OCI-LY7 (cell line): Measurements from ENCODE around the gene RAB3C. TPM values are rescaled to one million over a fixed set of nuclear protein-coding genes. Genes with fewer than 3 reads are reported as not detected.

Experiments used
- BruUV-seq: library from RNA; stranded (reverse); fragments of 400-500 nt; replicated peaks from 2 replicates; lab custom pipeline; 2021; lab: Mats Ljungman, UMichigan
- CTCF ChIA-PET: fragments of 300-600 bp; sonication (Branson Sonifier 250); formaldehyde crosslinking; loops from one replicate; lab custom pipeline; 2022; ENCODE audit warnings: antibody characterized with exemption; ENCODE audit not compliant: unreplicated experiment; lab: Charles Lee
- POLR2A ChIA-PET: fragments of 300-600 bp; sonication (Branson Sonifier 250); formaldehyde crosslinking; loops from one replicate; lab custom pipeline; 2022; ENCODE audit warnings: antibody characterized with exemption; lab: Charles Lee
- DNase-seq: peaks from one replicate; pipeline ENCODE4 v3.0.0-alpha.2; 2015; ENCODE audit warnings: low spot score
- H2AFZ ChIP-seq: fragments of 200-600 bp; sonication (generic), shearing (Covaris generic); 2 replicates; pipeline ENCODE4 v1.6.1; 2014; ENCODE audit warnings: mild to moderate bottlenecking, antibody characterized with exemption, low read length, moderate library complexity
- H3K27ac ChIP-seq: fragments of 200-600 bp; sonication (generic); 2 replicates; pipeline ENCODE4 v1.5.1; 2014; ENCODE audit warnings: mixed run types, low read depth, mild to moderate bottlenecking, moderate library complexity, low read length, inconsistent platforms; ENCODE audit not compliant: poor library complexity, severe bottlenecking
- H3K36me3 ChIP-seq: fragments of 200-600 bp; sonication (generic); 2 replicates; pipeline ENCODE4 v1.6.1; 2014; ENCODE audit warnings: mild to moderate bottlenecking, antibody characterized with exemption, low read length, moderate library complexity, mixed read lengths; ENCODE audit not compliant: insufficient read depth
- H3K4me1 ChIP-seq: fragments of 200-600 bp; sonication (generic); 2 replicates; pipeline ENCODE4 v1.5.1; 2014; ENCODE audit warnings: mild to moderate bottlenecking, low read length; ENCODE audit not compliant: insufficient read depth, poor library complexity, severe bottlenecking
- H3K4me2 ChIP-seq: fragments of 200-600 bp; sonication (generic); 2 replicates; pipeline ENCODE4 v1.6.1; 2014; ENCODE audit warnings: mild to moderate bottlenecking, low read length
- H3K4me3 ChIP-seq: fragments of 200-600 bp; sonication (generic); 2 replicates; pipeline ENCODE4 v1.5.1; 2014; ENCODE audit warnings: mild to moderate bottlenecking, low read depth, low read length; ENCODE audit not compliant: poor library complexity, severe bottlenecking
- H3K79me2 ChIP-seq: fragments of 200-600 bp; sonication (generic); 2 replicates; pipeline ENCODE4 v1.6.1; 2016; ENCODE audit warnings: low read depth, mild to moderate bottlenecking, low read length, moderate library complexity, mixed read lengths; ENCODE audit not compliant: insufficient read depth
- H3K9me2 ChIP-seq: fragments of 200-600 bp; sonication (generic); 2 replicates; pipeline ENCODE4 v1.6.1; 2016; ENCODE audit warnings: mild to moderate bottlenecking, low read length, mixed read lengths; ENCODE audit not compliant: insufficient read depth
- H3K9me3 ChIP-seq: fragments of 200-600 bp; sonication (generic); 2 replicates; pipeline ENCODE4 v1.6.1; 2014; ENCODE audit warnings: mild to moderate bottlenecking, mixed run types, low read length, mixed read lengths
- H4K20me1 ChIP-seq: fragments of 200-600 bp; sonication (generic); 2 replicates; pipeline ENCODE4 v1.6.1; 2014; ENCODE audit warnings: mild to moderate bottlenecking, antibody characterized with exemption, low read length, moderate library complexity, mixed read lengths; ENCODE audit not compliant: insufficient read depth
- EZH2phosphoT487 ChIP-seq: fragments of 200-600 bp; sonication (generic); IDR thresholded peaks from 2 replicates; pipeline ENCODE4 v1.6.1; 2018; ENCODE audit warnings: low read depth, borderline replicate concordance, mild to moderate bottlenecking, mixed run types, antibody characterized with exemption, low read length, moderate library complexity, mixed read lengths
- intact Hi-C: fragments of 100-400 bp; cut with micrococcal nuclease; formaldehyde crosslinking; loops from one replicate; pipeline ENCODE4 v1.10.0; 2022; ENCODE audit not compliant: unreplicated experiment
- total RNA-seq, 2 experiments: library from RNA; depleted of rRNA in 1 of 2; stranded (reverse); fragments of >200 nt in 1 of 2; shearing (Covaris generic) in 1 of 2; gene quantifications; 2 replicates each; pipeline ENCODE4 v1.2.3, GENCODE V29; 2014 to 2022
- TF ChIP-seq, protein P1 (sequence below): fragments of 200-600 bp; sonication (generic); conservative IDR thresholded peaks from 2 replicates; pipeline ENCODE4 v1.5.1; 2014; ENCODE audit warnings: mild to moderate bottlenecking, antibody characterized with exemption, low read length, moderate library complexity, mixed read lengths

Gene RAB3C
- total RNA-seq, 2 experiments from 2014 or later = not detected

DNA sequence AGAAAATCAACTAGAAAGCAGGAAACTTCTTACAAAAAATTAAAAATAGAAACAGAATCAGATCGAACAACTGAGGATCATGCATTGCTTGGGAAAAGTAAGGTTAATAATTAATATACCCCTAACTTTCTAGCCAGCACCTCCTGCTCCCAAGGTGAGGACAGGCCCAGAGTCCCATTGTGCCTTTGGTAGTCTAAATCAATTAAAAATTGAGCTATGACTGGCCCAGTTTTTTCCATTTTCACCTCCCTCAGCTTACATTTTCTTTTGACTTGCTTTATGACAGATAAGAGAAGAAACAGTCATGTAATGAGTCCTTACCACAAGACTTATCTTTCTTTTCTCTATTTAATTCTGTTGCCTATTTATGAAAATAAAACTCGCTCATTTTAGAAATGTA, 182.2 kb downstream of the RAB3C start:
- H3K9me2 ChIP-seq = no peaks in the 10 kb centered on the region
- intact Hi-C loops = no loop called here
- no peaks in the 10 kb centered on the region for H3K9me3 ChIP-seq
- H2AFZ ChIP-seq = no peak overlapping the region
- POLR2A ChIA-PET = interaction anchor here (0.6 kb wide), 1 partner anchor 445 kb away, joined by 3 read pairs; no protein-coding TSS in a partner anchor
- no peak overlapping the region for H3K4me3 ChIP-seq
- CTCF ChIA-PET = no interaction called here
- H3K4me1 ChIP-seq = no peaks in the 10 kb centered on the region
- TF ChIP-seq EZH2phosphoT487 = no peak
- TF ChIP-seq, protein P1, sequence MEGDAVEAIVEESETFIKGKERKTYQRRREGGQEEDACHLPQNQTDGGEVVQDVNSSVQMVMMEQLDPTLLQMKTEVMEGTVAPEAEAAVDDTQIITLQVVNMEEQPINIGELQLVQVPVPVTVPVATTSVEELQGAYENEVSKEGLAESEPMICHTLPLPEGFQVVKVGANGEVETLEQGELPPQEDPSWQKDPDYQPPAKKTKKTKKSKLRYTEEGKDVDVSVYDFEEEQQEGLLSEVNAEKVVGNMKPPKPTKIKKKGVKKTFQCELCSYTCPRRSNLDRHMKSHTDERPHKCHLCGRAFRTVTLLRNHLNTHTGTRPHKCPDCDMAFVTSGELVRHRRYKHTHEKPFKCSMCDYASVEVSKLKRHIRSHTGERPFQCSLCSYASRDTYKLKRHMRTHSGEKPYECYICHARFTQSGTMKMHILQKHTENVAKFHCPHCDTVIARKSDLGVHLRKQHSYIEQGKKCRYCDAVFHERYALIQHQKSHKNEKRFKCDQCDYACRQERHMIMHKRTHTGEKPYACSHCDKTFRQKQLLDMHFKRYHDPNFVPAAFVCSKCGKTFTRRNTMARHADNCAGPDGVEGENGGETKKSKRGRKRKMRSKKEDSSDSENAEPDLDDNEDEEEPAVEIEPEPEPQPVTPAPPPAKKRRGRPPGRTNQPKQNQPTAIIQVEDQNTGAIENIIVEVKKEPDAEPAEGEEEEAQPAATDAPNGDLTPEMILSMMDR = no peak
- BruUV-seq = no TSS peak
- H3K36me3 ChIP-seq = no peaks in the 10 kb centered on the region
- H4K20me1 ChIP-seq = no peaks in the 10 kb centered on the region
- H3K79me2 ChIP-seq = no peaks in the 10 kb centered on the region
- H3K27ac ChIP-seq = no peak overlapping the region
- no peak overlapping the region for H3K4me2 ChIP-seq
- DNase-seq = no peak

- Histone ChIP-seq H3K9me2 (no peaks in the 10 kb centered on the region), H4K20me1 (no peaks in the 10 kb centered on the region), H3K4me2 (no peak overlapping the region), H2AFZ (no peak overlapping the region), H3K4me1 (no peaks in the 10 kb centered on the region), H3K9me3 (no peaks in the 10 kb centered on the region), H3K36me3 (no peaks in the 10 kb centered on the region), H3K27ac (no peak overlapping the region), H3K4me3 (no peak overlapping the region), H3K79me2 (no peaks in the 10 kb centered on the region)
- ChIA-PET POLR2A (interaction anchor here (0.6 kb wide), 1 partner anchor 426 kb away, joined by 3 read pairs; no protein-coding TSS in a partner anchor), CTCF (no interaction called here)
- intact Hi-C loops = no loop called here
- DNase-seq = no peak
- TF ChIP-seq, protein P1 = no peak
- TF ChIP-seq EZH2phosphoT487 = no peak
- no TSS peak for BruUV-seq
These were observed 184.2 kb downstream of the RAB3C start for GRCh38 chr5:58767104-58767503.

DNA sequence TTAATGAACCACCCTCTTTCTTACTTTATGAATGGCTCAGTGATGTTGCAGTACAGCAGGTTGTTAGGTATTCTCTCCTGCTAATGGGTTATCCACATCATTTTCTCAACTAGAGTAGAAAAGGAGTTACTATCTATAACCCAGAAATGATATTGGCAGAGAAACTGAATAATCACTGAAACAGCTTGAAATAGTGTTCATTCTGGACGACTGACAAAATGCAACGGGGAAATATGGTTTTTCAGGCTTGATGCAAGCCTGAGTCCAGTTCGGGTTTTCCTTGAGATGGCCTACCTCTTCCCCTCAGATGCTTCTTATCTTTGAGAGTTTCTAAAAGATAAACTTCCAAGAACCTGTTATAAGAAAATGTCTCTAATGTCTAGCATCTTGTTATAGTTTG, 187.3 kb downstream of the RAB3C start:
- intact Hi-C loops = no loop called here
- Histone ChIP-seq H3K4me1 (no peaks in the 10 kb centered on the region), H2AFZ (no peak overlapping the region), H3K4me3 (no peak overlapping the region), H3K79me2 (no peaks in the 10 kb centered on the region), H4K20me1 (no peaks in the 10 kb centered on the region), H3K36me3 (no peaks in the 10 kb centered on the region), H3K9me3 (no peaks in the 10 kb centered on the region), H3K27ac (no peak overlapping the region), H3K4me2 (no peak overlapping the region), H3K9me2 (no peaks in the 10 kb centered on the region)
- BruUV-seq = no TSS peak
- no peak for TF ChIP-seq EZH2phosphoT487
- TF ChIP-seq, protein P1 = no peak
- POLR2A ChIA-PET = no interaction called here
- CTCF ChIA-PET = no interaction called here
- no peak for DNase-seq
